GM12891 (cell line): ENCODE data around the gene CRYBA4.

Experiments
- DNase-seq: peaks from one replicate; pipeline ENCODE4 v3.0.0; 2011; ENCODE audit warnings: low spot score; ENCODE audit not compliant: insufficient read length
- FAIRE-seq: peaks from 2 replicates; lab custom pipeline; 2011; peaks lifted over from hg19 to GRCh38; lab: Jason Lieb, UNC
- PAX5 ChIP-seq: IDR thresholded peaks from 2 replicates; pipeline ENCODE4 v1.6.1; 2011; ENCODE audit warnings: low read length, moderate library complexity, mild to moderate bottlenecking; ENCODE audit not compliant: insufficient read depth, severe bottlenecking
- POLR2A ChIP-seq: IDR thresholded peaks from 2 replicates; pipeline ENCODE4 v1.6.1; 2011; ENCODE audit warnings: low read depth, low read length, control low read depth
- POLR2AphosphoS5 ChIP-seq: IDR thresholded peaks from 2 replicates; pipeline ENCODE4 v1.6.1; 2011; ENCODE audit warnings: low read depth, low read length, control low read depth
- POU2F2 ChIP-seq: IDR thresholded peaks from 2 replicates; pipeline ENCODE4 v1.6.1; 2011; ENCODE audit warnings: low read depth, mild to moderate bottlenecking, control low read depth, low read length, moderate library complexity
- SPI1 ChIP-seq: IDR thresholded peaks from 2 replicates; pipeline ENCODE4 v1.6.1; 2011; ENCODE audit warnings: low read depth, low read length, control low read depth
- TAF1 ChIP-seq: IDR thresholded peaks from 2 replicates; pipeline ENCODE4 v1.6.1; 2011; ENCODE audit warnings: low read depth, low read length, control low read depth

Gene CRYBA4

DNA sequence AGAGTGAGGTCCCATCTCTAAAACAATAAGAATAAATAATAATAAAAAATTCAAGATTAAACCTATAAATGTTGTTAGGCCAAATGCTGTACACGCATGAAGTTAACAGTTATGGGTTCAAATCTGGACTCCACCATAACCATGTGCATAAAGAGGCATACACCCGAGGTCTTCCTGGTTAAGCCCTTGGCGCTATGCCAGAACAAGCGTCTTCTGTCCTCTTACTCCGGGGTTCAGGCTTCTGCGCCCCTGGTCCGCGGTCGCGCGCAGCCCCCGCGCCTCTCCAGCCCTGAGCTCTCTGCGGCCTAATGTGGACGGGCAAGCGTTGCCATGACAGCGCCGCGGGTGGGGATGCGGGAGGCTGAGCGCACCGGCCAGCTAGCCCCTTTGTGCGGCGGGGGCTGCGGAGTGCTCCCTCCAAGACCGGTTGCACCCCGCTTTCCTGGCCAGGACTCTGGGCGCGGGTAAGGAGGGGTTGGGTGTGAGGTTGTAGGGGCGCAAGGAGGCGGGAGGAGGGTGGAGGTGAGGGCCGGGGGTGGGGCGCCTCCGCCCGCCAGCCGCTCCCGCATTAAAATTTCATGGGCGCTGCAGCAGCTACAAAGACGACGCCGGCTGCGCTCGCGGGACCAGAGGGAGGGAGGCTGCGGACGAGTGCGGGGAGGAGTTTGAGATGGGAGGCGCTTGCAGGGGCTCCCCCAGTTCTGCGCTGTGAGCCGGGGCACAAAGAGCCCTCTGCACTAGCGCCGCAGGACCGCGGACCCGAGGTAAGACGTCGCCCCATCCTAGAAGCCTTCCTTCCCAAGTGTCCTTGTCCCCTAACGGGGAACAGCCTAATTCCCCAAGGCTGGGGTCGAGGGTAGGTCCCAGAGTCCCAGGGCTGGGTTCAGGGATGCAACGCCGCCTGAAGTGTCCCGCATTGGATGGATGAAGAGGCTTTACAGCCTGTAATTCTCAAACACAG, 35.4 kb downstream of the CRYBA4 start, which contains the start of gene MIAT:
TSS of gene MIAT (plus strand) at position 698 of the 961 bp plus-strand sequence.
- DNase-seq: peak; percentile 73
- TF ChIP-seq SPI1 (no peak), POU2F2 (no peak), POLR2A (no peak)
- peak; percentile 40 for FAIRE-seq

DNA sequence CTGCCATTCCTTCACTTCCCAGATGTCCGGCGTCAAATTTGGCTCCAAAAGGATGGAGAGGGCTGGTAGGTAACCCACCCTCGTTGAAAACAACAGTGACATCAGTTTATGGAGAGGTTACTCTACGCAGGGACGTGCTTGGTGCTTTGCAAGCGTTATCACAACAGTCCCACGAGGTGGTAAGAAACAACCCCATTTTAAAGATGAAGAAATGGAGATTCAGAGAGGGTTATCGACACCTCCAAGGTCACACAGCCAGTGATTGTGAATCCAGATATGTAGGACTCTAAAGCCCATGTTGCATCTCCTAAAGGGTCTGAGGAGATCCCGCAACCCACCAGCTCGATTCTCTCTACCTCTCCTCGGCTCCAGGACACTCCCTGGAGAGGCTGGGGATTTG, 36.4 kb downstream of the CRYBA4 start:
- no peak for DNase-seq
- no peak for TF ChIP-seq POLR2A
- TF ChIP-seq POU2F2: no peak
- TF ChIP-seq SPI1: no peak
- no peak for TF ChIP-seq TAF1
- no peak for TF ChIP-seq POLR2AphosphoS5
- TF ChIP-seq PAX5: no peak
- peak; percentile 47 for FAIRE-seq

DNA sequence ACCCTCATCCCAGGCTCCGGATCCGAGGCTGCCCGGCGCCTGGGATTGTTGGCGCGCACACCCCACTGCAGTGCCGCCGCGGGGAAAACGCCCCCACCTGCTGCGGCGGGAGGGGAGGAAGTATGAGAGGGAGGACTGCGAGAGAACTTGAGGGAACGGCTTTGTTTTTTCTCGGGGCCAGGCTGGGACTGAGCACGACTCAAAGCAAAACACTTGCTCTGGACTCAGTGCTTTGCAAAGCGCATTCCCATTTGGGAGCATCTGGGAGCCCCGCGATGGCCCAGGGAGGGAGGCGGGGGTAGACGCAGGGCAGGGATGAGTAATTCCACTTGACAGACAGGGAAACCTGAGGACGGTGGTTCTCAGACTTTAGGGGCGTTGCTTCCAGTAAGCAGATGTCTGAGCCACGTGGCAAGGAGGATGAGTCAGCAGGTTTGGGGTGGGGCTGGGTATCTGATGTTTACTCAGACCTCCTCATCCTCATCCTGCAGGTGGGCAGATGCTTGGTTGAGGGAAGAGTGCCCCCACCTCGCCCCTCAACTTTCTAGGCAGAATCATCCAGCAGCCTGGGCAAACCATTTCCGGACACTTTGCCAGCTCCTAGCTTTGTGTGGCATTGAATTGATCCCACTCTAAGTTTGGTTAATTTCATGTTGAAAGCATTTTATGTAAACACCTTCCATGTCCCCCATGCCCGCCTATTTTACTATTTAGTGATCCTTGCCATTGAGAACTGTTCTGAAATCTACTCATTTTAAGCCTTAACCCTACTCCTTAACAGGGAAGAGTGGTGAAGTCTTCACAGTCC, 37.1 kb downstream of the CRYBA4 start:
- FAIRE-seq (peak; percentile 96), DNase-seq (peak; percentile 59)
- TF ChIP-seq TAF1: no peak
- TF ChIP-seq POLR2A: no peak
- no peak for TF ChIP-seq PAX5
- no peak for TF ChIP-seq POLR2AphosphoS5
- TF ChIP-seq POU2F2: no peak
- no peak for TF ChIP-seq SPI1

DNA sequence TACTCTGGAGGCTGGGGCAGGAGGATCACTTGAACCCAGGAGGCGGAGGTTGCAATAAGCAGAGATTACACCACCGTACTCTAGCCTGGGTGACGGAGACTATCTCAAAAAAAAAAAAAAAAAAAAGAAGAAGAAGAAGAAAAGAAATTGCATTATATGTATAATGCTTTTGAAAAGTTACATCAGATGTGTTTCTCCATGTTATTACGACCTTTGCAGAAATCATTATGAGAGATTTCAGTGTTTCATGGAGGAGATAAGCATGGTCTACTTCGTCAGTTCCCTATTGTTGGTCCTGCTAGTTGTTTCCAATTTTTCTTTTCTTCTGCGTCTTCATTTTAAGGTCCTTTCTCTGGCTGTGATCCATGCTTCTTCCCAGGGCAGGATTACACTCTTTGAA, 38.6 kb downstream of the CRYBA4 start:
- no peak for DNase-seq
- no peak for TF ChIP-seq POLR2AphosphoS5
- no peak for TF ChIP-seq SPI1
- TF ChIP-seq TAF1: no peak
- no peak for TF ChIP-seq POU2F2
- no peak for TF ChIP-seq POLR2A
- no peak for TF ChIP-seq PAX5
- FAIRE-seq: no peak

DNA sequence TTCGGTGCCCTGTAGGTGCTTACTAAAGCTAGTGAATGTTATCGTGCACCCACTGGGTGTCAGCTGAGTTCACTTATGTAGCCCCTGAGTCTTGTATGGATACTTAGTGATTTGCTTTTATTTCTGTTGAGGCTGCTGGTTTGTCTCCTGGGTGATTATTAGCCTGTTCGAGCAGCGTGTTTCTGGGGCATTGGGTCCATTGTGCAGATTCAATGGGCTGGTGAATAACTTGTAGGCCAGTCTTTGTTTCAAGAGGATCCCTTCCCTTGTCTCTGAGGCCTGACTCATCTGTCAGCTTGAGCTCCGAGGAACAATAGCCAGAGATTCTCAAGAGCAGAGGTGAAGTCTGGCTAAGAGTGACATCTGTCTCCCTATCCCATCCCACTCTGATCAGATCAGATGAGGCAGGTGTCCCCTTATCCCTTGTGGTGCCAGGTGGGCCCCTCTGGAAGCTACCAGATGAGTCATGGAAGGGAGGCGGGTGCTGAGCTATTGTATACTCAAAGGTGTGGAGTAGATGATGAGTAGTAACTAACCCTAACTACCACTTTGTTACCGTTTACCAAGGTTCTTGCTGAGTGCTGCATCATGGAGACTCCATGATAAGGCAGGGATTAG, 39.3 kb downstream of the CRYBA4 start:
- FAIRE-seq: no peak
- no peak for TF ChIP-seq POLR2A
- TF ChIP-seq SPI1: no peak
- no peak for TF ChIP-seq POU2F2
- TF ChIP-seq POLR2AphosphoS5: no peak
- no peak for TF ChIP-seq TAF1
- TF ChIP-seq PAX5: no peak
- DNase-seq: no peak

DNA sequence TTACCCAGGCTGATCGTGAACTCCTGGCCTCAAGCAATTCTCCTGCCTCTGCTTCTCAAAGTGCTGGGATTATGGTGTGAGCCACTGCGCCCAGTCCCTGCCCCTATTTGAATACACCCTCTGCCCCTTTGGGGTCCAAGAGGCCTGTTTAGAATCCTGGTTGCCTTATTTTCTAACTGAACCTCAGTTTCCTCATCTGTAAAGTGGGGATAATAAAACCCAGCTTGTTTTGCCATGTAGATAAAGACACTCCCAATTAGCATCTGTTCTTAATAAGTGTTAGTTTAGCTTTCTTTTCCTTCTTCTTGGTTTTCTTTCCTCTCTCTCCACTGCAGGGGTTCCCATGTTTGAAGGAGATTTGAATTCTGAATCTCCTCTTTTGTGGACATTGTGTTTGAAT, 40.4 kb downstream of the CRYBA4 start:
- TF ChIP-seq POU2F2 (no peak), TAF1 (no peak), PAX5 (no peak), POLR2AphosphoS5 (no peak), POLR2A (no peak), SPI1 (no peak)
- DNase-seq: no peak
- no peak for FAIRE-seq

DNA sequence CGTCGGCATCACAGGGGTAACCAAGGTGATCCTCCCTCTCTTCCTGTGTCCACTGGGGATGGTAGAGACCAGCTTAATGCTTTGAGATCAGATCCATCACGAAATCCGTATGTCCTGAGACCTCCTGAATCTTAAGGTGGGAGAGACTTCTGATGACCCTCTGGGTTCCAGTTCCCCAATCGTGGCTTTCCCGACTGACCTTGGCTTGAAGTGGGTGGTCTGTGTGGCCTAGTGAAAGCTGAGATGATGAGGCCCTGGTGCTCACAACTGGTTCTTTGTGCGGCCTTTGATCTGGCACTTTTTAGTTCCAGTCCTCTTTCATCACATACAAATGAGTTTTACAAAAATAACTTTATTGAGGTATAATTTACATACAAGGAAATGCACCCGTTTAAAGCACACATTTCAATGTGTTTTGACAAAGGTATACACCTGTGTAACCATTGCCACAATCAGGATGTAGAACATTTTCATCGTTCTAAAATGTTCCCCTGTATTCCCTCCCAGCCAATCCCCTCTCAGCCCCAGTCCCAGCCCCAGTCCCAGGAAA, 41.7 kb downstream of the CRYBA4 start:
- TF ChIP-seq PAX5 (no peak), SPI1 (peak; percentile 69)
- FAIRE-seq: no peak
- no peak for DNase-seq

DNA sequence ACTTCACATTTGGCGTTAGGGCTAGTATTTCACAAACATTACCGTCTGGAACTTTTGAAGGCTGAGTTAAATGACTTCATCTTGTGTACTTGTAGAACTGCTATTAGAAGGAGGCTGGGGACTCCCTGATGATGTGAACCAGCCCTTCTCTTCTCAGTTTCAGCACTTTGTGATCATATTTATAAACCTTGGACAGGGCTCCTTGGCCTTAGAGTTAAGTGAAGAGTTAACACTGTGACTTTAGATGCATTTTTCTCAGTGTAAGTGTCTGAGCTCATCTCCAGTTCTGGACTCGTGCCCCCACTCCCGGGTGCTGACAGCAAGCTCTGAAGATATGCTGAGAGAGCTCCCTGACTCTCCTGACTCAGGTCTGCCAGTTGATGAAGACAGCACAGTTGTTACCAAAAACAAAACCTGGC, 44.1 kb downstream of the CRYBA4 start:
- TF ChIP-seq PAX5 (no peak), SPI1 (no peak), POLR2AphosphoS5 (no peak), POLR2A (no peak), TAF1 (no peak), POU2F2 (no peak)
- DNase-seq (no peak), FAIRE-seq (no peak)

DNA sequence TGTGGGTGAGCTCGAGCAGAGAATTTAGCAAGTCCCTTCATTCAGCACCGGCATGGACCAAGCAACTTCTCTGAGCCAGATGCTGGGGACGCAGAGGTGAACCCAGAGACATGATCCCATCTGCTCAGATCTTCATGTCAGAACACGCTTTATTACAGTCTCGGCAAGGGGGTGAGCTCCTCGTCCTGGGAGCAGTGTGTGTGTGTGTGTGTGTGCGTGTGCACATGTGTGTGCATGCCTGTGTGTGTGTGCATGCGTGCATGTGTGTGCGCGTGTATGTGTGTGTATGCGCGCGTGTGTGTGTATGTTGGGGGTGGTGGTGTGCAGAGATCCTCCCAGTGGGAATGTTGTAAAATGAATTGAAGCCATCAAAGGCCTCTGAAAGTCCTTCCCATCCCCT, 45.4 kb downstream of the CRYBA4 start:
- FAIRE-seq (no peak), DNase-seq (no peak)
- TF ChIP-seq POLR2AphosphoS5 (no peak), POLR2A (no peak), SPI1 (no peak), TAF1 (no peak), POU2F2 (no peak)
